ENCODE data around the gene SYNGR4.
A peak's percentile ranks its signal among the peaks of the same experiment; 100 is the strongest.
"Not testable (repeated sequence)": the region's sequence is repeated elsewhere in the genome, so short reads cannot be mapped to it uniquely, and the experiment has no call there.

The SYNGR4 gene

DNA sequence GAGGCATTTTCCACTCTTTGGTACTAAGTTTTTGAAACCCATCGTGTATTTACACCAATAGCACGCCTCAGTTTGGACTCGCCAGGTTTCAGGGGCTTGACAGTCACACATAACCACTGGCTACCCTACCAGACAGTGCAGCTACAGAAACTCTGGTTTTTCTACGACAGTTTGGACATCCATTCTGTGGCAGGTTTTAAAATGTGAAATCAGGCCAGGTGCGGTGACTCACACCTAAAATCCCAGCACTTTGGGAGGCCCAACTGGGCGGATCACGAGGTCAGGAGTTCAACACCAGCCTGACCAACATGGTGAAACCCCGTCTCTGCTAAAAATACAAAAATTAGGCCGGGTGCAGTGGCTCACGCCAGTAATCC is 14.0 kb downstream of the SYNGR4 start:
- DNase-seq: no peak

DNA sequence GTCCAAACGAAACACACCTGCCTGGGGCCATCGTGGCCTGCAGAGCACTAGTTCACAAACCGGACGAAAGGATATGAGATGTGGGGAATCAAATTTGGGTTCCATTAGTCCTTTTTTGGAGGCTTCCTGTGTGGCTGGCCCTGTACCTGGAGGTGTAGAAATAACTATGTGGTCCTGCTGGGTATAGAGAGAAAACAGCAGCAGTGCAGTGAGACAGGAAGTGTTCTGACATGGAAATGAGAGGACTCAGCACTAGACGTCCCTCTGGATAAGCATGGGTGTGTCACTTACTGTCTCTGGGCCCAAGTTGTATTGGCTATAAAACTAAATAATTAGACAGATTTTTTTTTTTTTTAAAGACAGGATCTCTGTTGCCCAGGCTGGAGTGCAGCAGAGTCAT is 14.9 kb downstream of the SYNGR4 start:
- no peak for DNase-seq

GRCh38 chr19:48381178-48381950 is 17.2 kb downstream of the SYNGR4 start:
- no peak for DNase-seq

DNA sequence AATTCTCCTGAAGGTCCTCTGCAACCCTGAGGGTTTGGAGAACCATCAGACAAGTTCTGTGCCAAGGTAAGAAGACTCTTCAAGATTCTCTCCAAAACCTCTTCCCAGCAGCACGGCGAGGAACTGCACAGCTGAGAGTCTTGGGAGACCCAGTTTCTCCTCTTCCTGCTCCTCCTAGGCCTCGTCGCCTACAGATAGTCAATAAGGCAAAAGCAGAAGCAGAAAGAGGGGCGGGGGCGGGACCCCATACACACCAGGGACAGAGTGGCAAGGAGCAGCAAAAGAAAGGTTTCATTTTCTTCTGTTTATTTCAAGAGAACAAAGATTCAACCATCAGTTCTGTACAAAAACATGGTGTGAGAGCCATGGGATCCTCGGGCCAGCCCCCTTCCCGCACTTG is 18.1 kb downstream of the SYNGR4 start:
- DNase-seq: no peak

DNA sequence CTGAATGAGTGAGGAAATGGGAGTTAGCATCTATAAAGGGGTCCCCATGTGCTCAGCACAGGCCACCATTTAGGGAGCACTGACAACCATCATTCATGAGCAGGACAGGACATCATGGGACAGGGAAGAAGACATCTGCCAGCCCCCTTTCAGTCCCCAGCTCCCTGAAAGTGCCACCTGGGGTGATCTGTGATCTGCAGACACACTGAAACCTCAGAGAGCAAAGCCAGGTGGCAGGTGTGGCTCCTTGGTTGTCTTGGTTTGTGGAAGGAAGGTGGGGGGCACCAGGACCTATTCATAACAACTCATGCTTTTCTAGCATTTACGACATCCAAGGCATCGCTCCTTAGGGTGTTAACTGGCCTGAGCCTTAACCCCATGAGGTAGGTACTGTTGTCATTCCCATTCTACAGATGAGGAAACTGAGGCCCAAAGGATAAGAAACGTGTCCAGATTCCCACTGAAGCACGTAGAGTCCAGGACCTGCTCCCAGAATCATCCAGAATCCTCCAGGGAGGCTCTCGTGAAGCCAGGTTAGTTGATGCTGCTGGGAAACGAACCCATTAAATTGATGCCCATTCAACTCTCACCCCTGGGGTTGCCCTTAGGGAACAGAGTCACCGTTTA is 21.4 kb downstream of the SYNGR4 start:
- DNase-seq: no peak

DNA sequence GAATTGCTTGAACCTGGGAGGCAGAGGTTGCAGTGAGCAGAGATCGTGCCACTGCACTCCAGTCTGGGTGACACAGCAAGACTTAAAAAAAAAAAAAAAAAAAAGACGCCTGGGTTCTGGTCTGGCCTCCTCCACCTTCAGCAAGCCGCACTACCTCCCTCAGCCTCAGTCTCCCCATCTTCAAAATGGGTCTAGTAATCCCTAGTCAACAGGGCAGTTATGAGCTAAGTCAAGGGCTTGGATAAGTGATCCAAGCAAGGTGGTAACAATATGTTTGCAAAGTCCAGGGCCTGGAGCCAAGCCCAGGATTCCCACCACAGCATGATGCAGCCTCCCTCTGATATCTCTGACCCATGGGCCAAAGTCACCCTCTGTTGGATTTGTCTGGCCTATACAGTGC is 22.8 kb downstream of the SYNGR4 start:
- DNase-seq: no peak

DNA sequence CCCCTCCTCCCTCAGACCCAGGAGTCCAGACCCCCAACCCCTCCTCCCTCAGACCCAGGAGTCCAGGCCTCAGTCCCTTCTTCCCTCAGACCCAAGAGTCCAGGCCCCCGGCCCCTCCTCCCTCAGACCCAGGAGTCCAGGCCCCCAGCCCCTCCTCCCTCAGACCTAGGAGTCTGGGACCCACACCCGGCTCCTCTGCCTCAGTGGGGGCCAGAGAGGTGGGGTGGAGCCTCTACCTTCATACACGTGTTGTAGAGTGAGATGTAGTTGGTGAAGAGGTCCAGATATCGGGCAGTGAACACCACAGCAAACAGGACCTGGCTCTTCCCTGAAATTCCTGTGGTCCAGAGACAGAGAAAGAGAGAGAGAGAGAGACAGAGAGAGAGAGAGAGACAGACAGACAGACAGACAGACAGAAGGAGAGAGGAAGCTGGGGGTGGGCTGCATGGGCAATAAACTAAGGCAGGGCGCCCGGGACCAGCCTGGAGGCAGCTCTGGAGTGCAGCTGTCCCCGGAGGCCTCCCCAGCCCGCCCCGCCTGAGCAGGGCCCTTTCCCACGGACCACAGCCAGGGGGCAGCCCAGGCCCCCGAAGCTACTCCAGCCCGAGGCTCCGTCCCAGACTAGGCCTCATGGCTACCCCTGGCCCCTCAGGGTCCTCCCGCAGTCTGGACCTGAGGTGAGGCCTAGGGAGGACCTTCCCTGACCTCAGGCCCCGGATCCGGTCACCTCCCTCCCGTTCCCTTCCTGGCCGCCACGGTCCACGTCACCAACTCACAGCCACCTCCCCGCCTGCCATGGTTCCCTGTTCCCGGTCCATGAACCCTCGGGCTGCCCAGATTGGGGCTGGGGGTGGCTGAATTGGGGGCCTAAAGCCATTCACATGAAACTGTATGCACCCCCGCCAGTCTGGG is 26.3 kb downstream of the SYNGR4 start:
- peak; percentile 71 for DNase-seq

GRCh38 chr19:48391100-48392005 is 27.2 kb downstream of the SYNGR4 start, which contains the start of gene KDELR1:
Gene KDELR1, minus strand, starts transcription at chr19:48391551. Its CDS starts 193 bp downstream, at chr19:48391358.
- peak; percentile 71 for DNase-seq

GRCh38 chr19:48392006-48392344 is 27.8 kb downstream of the SYNGR4 start:
- DNase-seq: not testable (repeated sequence)

DNA sequence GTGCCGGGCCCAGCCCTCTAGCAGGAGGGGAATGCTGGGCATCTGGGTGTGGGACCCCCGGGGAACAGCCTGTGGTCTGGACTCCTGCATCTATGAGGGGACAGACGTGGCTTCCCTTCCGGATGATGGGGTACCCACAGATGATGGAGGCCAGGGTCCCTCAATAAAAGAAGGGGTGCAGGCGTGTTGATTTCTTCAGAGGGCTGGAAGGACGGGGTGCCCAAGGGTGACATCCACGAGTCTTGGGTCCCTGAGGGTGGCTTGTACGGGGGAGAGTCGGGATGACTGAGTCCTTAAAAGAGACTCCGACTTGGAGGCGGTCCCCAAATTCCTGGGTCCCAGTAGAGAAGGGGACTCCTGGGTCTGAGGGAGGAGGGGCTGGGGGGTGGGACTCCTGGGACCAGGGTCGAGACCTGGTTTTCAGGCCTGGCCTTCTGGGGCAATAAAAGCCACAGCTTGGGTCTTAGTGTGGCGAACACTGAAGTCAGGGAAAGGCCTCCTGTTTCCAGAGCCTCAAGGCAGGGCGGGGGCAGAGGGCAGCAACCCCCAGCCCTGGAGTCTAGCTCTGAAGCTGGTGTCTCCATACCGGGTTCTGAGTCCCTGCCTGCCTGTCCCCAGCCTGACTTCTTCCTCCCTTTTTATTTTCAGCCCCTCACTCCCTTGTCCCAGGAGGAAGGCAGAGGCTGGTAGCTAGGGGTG is 28.8 kb downstream of the SYNGR4 start:
- no peak for DNase-seq

GRCh38 chr19:48393559-48394330 is 29.6 kb downstream of the SYNGR4 start, which contains the start of gene GRIN2D:
Gene GRIN2D, plus strand, starts transcription at chr19:48393668. Its CDS starts 4,725 bp downstream, at chr19:48398393.
- DNase-seq: peak; percentile 40

GRCh38 chr19:48394331-48395169 is 30.4 kb downstream of the SYNGR4 start:
- DNase-seq: no peak

DNA sequence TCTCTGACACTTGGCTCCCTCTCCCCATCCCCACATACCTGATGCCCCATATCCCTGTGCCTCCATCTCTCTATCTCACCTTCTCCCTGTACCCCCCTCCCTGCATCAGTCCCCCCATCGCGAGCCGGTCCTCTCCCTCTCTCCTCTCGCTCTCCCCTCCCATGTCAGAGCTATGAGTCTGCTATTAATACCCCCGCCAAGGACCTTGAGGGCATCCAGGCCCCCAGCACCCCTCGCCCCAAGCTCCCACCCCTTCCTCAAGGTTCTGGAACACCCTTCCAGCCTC is 30.9 kb downstream of the SYNGR4 start:
- no peak for DNase-seq

DNA sequence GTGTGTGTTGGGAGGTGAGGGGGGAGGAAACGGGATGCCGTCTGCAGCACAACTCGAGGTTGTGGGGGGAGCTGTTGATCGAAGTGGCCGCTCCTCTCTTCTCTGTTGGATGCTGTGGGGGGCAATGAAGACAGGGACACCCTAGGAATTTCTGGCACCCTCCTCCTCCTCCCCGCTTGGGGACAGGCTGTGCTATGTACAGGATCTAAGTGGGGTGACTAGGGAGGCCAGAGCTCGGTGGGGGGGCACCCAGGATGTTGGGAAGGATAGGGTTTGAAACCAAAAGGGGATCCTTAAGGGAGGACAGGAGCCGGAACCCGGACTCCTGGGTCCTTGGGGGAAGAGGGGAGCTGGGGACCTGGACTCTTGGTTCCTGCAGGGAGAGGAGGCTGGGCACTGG is 31.3 kb downstream of the SYNGR4 start:
- DNase-seq: no peak

DNA sequence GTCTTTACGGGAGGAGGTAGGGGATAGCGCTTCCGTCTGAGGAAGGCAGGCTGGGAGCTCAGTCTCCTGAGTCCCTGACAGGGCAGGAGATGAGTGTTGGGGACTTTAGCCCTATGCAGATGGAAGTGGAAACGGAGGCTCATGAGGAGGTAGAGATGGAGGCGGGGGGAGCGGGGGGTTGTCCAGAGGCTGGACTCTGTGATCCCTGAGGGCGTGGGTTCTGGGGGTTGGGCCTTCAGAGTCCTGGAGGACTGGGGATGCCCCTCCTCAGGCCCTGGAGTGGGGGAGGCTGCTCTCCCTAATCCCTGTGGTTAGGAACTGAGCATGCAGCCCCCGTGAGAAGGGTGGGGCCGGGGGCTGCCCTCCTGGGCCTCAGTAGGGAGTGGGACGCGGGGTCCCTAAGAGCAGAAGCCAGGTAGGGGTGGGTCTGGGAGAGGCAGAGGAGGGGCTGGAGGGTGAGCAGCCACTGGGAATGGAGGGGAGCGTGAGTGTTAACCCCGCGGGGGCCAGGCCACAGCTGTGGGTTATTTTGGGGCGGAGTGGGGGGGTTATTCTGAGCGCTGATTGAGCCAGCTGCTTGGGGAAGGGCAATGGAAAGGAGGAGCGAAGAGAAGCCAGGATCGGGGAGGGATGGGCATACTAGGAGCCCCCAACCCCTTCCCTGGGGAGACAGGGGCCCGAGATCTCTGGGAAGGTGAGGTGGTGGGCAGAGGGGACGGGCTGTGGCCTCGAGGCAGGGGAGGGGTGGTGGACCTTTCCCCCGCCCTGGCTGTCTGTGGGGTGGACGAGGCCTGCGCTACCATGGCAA is 32.1 kb downstream of the SYNGR4 start:
- DNase-seq: no peak

- DNase-seq: no peak
Measured at GRCh38 chr19:48396824-48397176, 32.6 kb downstream of the SYNGR4 start.

DNA sequence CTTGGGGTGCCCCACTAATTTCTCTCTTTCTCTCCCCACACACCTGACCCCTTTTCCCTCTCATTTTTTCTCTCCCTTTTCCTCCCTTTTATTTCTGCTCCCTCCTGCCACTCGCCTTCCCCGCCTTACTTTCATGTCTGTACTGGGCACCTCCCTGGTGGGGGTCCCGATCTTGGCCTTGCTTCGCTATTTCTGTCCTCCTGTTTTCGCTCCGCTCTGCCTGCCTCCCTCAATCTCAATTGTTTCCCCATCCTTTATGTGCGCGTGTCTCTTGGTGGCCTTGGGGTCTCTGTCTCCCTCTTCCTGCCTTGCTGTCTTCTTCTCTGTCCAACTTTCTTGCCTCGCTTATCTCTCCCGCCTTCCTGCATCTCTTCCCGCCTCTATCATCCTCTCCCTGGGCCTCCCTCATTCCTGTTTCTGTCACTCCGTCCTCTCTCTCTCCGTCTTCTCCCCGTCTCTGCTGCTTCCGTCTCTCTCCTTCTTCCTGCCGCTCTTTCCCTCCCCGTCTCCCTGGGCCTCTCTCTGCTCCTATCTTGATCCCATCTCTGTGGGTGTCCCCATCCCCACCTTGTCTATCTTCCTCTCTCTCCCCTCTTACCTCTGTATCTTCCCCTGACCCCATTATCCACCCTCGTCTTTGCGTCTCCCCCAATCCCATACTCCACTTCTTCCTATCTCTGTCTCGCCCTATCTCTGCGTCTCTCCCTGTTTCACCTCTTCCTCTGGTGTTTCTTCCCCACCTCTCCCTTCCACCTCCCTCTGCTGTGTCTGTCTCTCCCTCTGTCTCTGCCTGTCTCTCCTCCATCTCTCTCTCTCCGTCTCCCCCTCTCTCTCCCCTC is 33.3 kb downstream of the SYNGR4 start:
- no peak for DNase-seq

DNA sequence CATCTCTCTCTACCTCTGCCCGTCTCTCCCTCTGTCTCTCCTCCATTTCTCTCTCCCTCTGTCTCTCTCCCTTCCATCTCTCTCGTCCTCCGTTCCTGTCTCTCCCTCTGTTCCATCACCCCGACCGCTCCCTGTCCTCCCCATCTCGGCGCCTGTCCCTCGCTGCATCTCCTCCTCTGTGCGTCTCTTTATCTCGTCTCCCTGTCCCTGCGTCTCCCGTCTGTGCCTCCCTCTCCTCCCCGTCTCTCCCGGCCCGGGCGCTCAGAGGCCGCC is 33.9 kb downstream of the SYNGR4 start:
- no peak for DNase-seq

Data from CD4-positive, alpha-beta T cell treated with Interleukin-10 for 1 hour (primary cell).